ENCODE results near the gene ANKRD9.

ANKRD9 gene

GRCh38 chr14:102497998-102498677, 11.4 kb downstream of the ANKRD9 start:
- DNase-seq = no peak

- no peak for DNase-seq
Observed at GRCh38 chr14:102496958-102497744, 12.4 kb downstream of the ANKRD9 start.

GRCh38 chr14:102496331-102496691, 13.3 kb downstream of the ANKRD9 start:
- DNase-seq = no peak

- no peak for DNase-seq
Observed at GRCh38 chr14:102495491-102496330, 13.9 kb downstream of the ANKRD9 start.

GRCh38 chr14:102493585-102493984, 16.0 kb downstream of the ANKRD9 start:
- no peak for DNase-seq

- DNase-seq = no peak
Observed at GRCh38 chr14:102493096-102493495, 16.5 kb downstream of the ANKRD9 start.

- no peak for DNase-seq
Observed at GRCh38 chr14:102492531-102492910, 17.1 kb downstream of the ANKRD9 start.

GRCh38 chr14:102491786-102492530, 17.6 kb downstream of the ANKRD9 start:
- no peak for DNase-seq

- no peak for DNase-seq
Observed at GRCh38 chr14:102491366-102491765, 18.2 kb downstream of the ANKRD9 start.

GRCh38 chr14:102490456-102490855, 19.1 kb downstream of the ANKRD9 start:
- DNase-seq = no peak

- DNase-seq = no peak
Observed at GRCh38 chr14:102487204-102487577, 22.4 kb downstream of the ANKRD9 start.

- no peak for DNase-seq
Observed at GRCh38 chr14:102486513-102487203, 22.9 kb downstream of the ANKRD9 start.

- DNase-seq = no peak
Observed at GRCh38 chr14:102485693-102486512, 23.7 kb downstream of the ANKRD9 start.

GRCh38 chr14:102484316-102484715, 25.3 kb downstream of the ANKRD9 start:
- DNase-seq = no peak

- DNase-seq = no peak
Observed at GRCh38 chr14:102481791-102482238, 27.8 kb downstream of the ANKRD9 start.

GRCh38 chr14:102481371-102481770, 28.2 kb downstream of the ANKRD9 start:
- DNase-seq = no peak

- peak; percentile 11 for DNase-seq
Observed at GRCh38 chr14:102479777-102480176, 29.8 kb downstream of the ANKRD9 start.

- DNase-seq = no peak
Observed at GRCh38 chr14:102479107-102479506, 30.5 kb downstream of the ANKRD9 start.

GRCh38 chr14:102474934-102475333, 34.6 kb downstream of the ANKRD9 start:
- no peak for DNase-seq

- no peak for DNase-seq
Observed at GRCh38 chr14:102473559-102473958, 36.0 kb downstream of the ANKRD9 start.

- DNase-seq = no peak
Observed at GRCh38 chr14:102472791-102473150, 36.8 kb downstream of the ANKRD9 start.
